Limb (tissue), 2 donors: ENCODE results near the gene PPP1CA.
A peak's percentile ranks its signal among the peaks of the same experiment; 100 is the strongest.
"Not testable (repeated sequence)": the region's sequence is repeated elsewhere in the genome, so short reads cannot be mapped to it uniquely, and the experiment has no call there.

ENCODE experiments used
- DNase-seq, 2 donors: peaks; one replicate each; pipeline ENCODE4 v3.0.0-alpha.2; 2016; ENCODE audit errors: extremely low spot score in 2 of 2

The PPP1CA gene

DNA sequence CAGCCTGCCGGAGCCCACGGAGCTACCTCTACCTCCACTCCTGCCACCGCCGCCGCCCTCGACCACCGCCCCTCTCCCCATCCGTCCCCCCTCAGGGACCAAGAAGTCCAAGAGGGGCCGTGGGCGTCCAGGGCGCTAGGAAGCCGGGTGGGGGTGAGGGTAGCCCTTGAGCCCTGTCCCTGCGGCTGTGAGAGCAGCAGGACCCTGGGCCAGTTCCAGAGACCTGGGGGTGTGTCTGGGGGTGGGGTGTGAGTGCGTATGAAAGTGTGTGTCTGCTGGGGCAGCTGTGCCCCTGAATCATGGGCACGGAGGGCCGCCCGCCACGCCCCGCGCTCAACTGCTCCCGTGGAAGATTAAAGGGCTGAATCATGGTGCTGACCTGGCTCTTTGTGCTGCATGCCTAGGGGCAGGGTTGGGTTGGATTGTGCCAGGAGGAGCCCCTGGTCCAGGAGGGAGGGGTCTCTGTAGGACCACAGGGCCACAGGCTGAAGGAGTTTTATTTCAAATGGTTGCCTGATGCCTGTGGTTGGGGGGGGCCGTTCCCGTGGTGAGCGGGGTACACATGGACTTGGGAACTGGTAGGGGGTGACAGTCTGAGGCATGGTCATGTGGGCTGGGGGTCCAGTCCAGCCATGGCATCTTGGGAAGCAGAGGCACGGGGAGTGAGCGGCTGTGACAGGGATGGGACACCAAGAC is 33.5 kb upstream of the PPP1CA start:
- DNase-seq: no peak

DNA sequence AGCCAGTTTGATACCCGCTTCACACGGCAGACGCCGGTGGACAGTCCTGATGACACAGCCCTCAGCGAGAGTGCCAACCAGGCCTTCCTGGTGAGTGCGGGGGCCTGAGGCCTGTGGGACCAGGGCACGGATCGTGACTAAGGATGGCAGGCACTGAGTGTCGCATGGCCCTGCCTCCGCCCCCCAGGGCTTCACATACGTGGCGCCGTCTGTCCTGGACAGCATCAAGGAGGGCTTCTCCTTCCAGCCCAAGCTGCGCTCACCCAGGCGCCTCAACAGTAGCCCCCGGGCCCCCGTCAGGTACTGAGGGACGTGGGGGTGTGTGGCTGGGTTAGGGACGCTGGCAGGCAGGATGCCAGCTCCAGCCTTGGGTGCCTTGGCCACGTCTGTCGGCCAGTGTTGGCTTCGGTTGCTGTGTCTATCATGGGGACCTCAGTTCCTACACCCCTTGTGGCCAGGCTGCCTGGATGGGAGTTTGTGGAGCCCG is 32.8 kb upstream of the PPP1CA start:
- DNase-seq: no peak

DNA sequence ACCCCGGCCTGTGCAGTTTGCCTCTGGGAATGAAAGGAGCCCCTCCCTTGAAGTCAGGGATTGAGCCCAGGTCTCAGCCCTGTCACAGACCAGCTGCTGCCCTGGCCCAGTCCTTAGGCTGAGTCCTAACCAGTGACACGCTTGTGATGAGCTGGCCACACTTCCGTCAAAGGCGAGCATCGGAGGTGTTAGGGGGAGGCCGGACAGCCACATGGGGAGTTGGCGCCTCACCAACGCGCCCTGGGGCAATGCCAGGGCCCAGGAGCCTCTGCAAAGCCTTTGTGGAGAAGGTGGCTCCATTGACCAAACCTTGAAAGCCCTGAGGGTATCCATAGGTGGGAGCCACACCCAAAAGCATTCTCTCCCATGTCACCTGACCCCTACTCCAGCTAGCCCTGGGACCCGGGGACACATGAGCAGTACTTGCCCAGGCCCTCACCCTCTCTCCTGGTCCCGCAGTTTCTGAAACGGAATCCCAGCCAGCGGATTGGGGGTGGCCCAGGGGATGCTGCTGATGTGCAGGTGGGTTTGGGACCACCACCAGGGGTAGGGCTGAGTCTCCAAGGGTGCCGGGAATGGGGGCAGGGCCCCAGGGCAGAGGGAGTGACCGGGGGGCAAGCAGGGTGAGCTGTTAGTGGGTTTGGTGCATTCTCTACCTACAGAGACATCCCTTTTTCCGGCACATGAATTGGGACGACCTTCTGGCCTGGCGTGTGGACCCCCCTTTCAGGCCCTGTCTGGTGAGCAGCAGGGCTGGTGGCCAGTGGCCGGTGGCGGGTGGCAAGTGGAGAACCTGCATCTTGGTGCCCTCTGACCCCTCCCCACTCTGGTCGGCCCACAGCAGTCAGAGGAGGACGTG is 32.1 kb upstream of the PPP1CA start:
- DNase-seq: no peak

DNA sequence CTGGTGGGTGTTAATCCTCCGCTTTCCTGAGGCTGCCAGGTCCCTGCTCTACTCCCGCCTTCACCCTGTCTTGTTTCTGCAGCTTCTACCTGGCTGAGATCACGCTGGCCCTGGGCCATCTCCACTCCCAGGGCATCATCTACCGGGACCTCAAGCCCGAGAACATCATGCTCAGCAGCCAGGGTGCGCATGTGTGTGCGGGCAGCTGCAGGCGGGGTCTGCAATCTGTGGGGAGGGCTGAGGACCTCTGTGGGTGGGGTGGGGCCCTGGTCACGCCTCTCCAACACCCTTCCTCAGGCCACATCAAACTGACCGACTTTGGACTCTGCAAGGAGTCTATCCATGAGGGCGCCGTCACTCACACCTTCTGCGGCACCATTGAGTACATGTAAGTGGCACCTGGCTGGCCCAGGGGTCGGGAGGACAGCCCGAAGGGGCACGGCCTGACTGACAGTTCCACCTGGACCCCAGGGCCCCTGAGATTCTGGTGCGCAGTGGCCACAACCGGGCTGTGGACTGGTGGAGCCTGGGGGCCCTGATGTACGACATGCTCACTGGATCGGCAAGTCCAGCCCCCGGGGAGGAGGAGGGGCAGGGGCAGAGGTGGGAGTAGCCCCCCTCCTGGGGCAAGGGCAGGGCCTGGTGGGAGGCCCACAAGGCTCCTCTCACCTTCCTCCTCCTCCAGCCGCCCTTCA is 31.1 kb upstream of the PPP1CA start:
- no peak for DNase-seq

DNA sequence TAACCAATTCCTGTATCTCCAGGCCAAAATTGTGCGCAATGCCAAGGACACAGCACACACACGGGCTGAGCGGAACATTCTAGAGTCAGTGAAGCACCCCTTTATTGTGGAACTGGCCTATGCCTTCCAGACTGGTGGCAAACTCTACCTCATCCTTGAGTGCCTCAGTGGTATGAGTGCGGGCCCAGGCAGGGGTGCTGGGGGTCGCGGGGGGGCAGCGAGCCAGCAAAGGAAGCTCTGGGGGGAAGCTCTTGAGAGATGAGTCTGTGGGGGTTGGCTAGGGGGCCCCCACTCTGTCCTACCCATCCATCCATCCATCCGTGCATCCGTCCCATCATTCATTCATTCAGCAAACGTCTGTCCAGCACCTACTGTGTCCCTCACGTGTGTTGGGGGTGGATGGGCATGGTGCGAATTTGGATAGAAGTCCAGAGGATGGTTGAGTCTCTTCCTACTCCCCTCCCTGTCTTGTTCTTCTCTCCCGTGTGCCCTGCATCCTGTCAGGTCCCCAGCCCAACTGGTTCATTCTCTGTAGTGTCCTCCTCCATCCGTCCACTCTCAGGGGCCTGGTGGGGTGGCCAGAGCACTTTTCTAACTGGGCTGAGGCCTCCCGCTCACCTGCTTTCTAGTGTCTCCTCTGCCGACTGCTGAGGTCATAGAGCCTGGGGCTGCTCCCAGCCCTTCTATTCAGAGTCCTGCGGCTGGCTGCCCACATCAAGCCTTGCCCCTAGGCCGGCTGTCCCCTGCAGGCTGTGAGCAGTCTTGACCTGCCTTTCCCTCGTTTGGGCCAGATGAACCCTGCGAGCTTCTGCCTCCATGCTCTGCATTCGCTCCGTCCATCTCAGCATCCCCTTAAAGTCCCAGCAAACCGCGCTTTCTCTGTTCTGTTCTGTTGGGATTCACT is 29.9 kb upstream of the PPP1CA start:
- DNase-seq: no peak

DNA sequence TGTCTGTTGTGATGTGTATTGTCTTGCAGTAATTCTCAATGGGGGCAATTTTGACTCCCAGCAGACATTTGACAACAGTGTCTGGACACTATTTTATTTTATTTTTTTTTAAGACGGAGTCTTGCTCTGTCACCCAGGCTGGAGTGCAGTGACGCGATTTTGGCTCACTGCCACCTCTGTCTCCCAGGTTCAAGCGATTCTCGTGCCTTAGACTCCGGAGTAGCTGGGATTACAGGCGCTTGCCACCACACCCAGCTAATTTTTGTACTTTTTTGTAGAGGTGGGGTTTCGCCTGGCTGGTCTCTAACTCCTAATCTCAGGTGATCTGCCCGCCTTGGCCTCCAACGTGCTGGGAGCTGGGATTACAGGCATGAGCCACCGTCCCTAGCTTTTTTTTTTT is 28.1 kb upstream of the PPP1CA start:
- DNase-seq: no peak

DNA sequence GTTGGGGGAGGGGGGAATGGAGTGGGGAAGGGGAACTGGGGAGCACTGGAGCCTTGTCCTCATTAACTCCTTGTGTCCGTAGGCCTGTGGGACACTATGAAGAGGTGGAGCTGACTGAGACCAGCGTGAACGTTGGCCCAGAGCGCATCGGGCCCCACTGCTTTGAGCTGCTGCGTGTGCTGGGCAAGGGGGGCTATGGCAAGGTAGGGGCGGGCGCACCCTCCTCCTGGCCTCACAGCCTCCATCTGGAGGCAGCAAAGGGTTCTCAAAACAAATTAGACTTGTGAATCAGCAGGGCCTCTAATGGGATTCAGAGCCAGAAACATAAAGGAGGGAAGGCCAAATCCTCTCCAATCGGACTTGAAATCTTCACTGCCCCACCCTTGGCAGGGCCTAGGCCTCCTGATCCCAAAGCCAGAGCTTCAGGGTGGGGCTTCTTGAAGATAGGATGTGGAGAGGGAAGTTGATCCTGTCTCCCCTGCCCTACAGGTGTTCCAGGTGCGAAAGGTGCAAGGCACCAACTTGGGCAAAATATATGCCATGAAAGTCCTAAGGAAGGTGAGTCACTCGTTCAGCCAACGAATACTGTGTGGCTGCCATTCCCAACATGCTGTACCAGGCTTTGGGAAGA is 27.5 kb upstream of the PPP1CA start:
- no peak for DNase-seq

DNA sequence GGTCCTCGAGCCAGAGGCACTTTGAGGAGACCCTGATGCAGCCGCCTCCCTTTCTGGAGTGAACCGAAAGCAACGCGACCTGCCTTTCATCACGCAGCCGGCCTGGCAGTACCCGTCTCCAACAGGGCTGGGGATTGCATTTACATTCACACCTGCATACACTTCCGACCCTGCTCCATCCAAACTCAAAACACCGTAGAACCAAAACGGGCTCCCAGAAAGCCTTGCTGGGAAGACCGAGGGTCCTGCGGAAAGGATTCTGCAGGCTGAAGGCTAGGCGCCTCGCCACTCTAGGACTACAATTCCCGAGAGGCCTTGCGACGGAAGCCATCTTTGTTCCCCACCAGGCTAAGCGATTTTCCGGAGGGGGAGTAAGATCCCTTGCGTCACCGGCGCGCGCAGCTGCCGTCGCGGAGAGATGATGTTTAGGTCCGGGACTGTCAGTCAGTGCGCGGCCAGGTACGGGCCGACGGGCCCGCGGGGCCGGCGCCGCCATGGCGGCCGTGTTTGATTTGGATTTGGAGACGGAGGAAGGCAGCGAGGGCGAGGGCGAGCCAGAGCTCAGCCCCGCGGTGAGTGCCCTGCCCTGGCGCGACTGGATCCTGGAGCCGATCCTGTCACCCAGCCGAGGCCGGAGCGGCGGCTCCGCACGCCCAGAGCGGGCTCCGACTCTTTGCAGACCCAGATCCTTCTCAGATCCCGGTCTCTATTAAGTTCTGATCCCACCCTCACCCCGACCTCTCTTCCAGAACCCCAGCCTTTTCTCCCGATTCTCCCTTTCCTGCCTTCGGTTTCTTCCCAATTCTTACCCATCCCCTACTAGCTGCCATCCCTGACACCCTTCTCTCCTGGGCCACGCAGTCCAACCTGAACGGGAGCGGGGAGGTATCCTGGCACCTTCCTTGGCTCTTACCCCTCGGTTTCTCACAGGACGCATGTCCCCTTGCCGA is 26.7 kb upstream of the PPP1CA start, which contains the start of gene RPS6KB2:
RPS6KB2 (plus strand) TSS at position 443 of the 950 bp plus-strand sequence; CDS start at position 495, 52 bp downstream.
- DNase-seq: peak; percentile 97 to 100

DNA sequence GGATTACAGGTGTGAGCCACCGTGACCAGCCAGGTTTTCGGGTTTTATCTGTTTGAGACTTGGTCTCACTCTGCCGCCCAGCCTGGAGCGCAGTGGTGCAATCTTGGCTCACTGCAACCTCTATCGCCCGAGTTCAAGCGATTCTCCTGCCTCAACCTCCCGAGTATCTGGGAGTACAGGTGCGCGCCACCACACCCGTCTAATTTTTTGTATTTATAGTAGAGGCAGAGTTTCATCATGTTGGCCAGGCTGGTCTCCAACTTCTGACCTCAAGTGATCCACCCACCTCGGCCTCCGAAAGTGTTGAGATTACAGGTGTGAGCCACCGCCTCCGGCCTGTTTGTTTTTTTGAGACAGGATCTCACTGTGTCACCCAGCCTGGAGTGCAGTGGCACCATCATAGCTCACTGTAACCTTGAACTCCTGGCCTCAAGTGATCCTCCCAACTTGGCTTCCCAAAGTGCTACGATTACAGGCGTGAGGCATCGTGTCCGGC is 25.8 kb upstream of the PPP1CA start:
- not testable (repeated sequence) for DNase-seq

DNA sequence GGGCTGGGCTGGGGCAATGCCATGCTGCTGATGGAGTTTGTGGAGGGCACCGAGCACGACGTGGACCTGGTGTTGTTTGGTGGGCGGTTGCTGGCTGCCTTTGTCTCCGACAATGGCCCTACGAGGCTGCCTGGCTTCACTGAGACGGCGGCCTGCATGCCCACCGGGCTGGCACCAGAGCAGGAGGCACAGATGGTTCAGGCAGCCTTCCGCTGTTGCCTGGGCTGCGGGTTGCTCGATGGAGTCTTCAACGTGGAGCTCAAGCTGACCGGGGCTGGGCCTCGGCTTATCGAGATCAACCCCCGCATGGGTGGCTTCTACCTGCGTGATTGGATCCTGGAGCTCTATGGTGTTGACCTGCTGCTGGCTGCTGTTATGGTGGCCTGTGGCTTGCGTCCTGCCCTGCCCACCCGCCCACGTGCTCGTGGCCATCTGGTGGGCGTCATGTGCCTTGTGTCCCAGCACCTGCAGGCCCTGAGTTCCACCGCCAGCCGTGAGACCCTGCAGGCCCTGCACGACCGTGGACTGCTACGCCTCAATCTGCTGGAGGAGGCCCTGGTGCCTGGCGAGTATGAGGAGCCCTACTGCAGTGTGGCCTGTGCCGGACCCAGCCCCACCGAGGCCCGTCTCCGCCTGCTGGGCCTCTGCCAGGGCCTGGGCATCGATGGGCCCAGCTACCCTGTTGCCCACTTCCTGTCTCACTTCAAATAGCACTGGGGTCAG is 22.4 kb upstream of the PPP1CA start:
- DNase-seq: no peak

DNA sequence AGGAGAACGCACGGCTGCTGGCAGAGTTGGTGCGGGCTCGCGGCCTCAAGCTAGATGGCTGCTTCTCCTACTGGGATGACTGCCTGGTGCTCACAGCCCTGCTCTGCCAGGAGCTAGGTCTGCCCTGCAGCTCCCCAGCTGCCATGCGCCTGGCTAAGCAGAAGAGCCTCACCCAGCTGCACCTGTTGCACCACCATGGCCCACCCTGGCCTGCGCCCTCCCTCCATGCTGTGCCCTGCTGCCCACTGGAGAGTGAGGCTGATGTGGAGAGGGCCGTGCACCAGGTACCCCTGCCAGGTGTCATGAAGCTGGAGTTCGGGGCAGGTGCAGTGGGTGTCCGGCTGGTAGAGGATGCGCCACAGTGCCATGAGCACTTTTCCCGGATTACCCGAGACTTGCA is 21.8 kb upstream of the PPP1CA start:
- no peak for DNase-seq

DNA sequence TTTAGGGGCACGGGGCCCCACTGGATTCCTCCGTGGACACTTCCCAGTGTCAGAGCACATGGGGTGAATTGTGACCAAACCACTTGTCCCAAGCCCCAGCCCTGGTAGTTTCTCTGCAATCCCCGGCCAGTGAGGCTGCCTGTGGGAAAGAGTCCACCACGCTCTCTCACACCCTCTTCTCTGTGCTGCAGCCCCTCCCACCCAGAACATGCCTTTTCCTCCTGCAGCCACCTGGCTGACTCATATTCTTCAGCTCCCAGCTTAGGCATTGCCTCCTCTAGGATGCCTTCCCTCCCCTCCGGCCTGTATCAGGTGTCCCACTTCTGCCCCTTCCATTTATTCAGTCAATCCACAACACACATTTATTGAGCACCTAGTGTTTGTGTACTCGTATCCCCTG is 21.2 kb upstream of the PPP1CA start:
- DNase-seq: no peak

DNA sequence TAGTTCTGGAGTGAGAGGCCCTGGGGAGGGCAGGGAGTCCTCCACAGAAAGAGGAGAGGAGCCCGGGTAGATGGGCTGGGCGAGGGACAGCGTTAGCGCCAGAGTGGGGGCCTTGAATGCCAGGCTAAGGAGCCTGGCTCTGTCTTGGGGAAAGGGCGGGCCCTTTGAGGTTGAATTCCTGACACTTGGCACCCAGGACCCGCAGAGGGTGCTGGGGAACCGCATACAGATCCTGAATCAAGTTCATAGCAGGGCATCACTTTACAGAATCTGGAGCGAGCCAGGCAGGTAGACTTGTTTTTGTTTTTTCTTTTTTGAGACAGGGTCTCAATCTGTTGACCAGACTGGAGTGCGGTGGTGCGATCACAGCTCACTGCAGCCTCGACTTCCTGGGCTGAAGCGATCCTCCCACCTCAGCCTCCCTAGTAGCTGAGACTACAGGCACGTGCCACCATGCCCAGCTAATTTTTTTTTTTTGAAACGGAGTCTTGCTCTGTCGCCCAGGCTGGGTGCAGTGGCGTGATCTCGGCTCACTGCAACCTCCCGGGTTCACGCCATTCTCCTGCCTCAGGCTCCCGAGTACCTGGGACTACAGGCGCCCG is 19.9 kb upstream of the PPP1CA start:
- no peak for DNase-seq

DNA sequence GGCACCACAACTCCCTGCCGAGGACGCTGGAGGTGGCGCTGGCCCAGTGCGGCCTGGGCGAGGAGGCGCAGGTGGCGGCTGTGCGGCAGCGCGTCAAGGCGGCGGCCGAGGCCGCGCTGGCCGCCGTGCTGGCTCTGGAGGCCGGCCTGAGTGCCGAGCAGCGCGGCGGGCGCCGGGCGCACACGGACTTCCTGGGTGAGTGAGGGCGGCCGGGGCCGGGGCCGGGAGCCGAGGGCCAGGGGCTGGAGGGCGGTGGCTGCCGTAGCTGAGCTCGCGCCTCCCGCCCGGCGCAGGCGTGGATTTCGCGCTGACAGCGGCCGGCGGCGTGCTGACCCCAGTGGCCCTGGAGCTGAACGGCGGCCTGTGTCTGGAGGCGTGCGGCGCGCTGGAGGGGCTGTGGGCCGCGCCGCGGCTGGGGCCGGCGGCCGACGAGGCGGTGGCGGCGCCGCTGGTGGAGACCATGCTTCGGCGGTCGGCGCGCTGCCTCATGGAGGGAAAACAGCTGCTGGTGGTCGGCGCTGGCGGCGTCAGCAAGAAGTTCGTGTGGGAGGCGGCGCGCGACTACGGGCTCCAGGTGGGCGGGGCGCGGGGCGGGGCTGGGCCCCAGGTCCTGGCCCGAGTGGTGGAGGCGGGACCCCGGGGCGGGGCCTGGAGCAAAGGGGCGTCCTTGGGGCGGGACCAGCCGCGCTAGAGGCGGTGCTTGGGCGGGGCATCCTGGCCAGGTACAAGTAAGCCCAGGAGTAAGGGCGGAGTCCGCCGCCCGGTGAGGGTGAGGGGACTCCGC is 19.2 kb upstream of the PPP1CA start:
- peak; percentile 92 to 99 for DNase-seq

DNA sequence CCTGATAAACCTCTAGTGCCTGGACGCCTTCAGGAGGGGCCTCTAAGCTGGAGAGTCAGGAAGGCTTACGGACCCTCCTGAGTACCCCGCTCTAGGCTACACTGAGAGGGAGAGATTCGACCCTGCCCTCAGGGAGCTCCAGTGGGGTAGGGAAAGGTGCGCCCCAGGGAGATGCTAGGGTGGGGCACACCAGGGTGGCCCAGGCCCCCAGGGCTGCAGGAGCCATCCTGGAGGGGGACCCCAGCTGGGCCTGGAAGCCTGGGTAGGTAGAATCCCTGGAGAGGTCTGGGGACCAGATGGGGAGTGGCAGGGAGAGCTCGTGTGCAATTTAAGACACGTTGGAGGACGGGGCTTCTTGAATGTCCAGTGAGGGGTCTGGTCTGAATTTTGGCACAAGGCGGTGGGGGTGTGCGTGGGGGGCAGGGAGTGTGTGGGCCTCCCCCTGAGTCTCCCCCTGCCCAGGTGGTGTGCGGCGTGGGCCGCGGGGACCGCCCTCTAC is 18.5 kb upstream of the PPP1CA start:
- DNase-seq: no peak

DNA sequence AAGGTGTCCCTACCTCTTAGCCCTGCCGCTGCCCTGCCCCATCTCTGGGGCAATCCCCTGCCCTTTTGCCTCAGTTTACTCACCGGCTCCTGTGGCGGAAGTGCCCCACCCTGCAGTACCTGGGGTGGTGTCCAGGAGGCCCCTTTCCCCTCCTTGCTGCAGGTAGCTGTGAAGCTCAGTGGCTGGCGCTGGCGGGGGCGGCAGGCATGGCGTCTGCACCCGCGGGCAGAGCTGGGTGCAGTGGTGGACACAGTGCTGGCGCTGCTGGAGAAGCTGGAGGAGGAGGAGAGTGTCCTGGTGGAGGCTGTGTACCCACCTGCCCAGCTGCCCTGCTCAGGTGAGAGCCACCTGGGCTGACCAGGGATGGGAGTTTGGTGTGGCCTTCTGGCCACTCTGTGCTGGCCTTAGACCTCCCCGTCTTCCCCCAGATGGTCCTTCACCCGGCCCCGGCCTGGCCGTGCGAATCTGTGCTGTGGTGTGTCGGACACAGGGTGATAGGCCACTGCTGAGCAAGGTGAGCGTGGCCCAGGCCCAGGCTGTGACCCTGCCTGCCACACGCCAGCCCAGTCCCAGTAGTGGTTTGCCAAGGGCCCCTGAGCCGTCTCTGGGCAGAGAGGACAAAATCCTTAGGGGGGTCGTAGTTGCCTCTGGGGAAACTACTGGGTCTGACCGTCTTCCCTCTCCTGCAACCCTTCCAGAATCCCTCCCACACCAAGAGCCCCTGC is 17.8 kb upstream of the PPP1CA start:
- DNase-seq: no peak
